Neural progenitor cell (in vitro differentiated cells): ENCODE data around the gene KIF4A. TPM values are rescaled to one million over a fixed set of nuclear protein-coding genes. Genes with fewer than 3 reads are reported as not detected.

Source experiments
- DNase-seq: peaks from one replicate; pipeline ENCODE4 v3.0.0-alpha.2; 2016; ENCODE audit warnings: low spot score
- H2AFZ ChIP-seq: fragments of 200-600 bp; sonication (generic); replicated peaks from 2 replicates; pipeline ENCODE4 v1.6.1; 2016; ENCODE audit warnings: antibody characterized with exemption
- H3F3A ChIP-seq: fragments of 200-600 bp; sonication (generic); 2 replicates; pipeline ENCODE4 v1.6.1; 2016; ENCODE audit warnings: antibody characterized with exemption, low read depth
- H3K27ac ChIP-seq: fragments of 200-600 bp; sonication (generic); 2 replicates; pipeline ENCODE4 v1.5.1; 2016; ENCODE audit warnings: mild to moderate bottlenecking
- H3K27me3 ChIP-seq: fragments of 200-600 bp; sonication (generic); 2 replicates; pipeline ENCODE4 v1.6.1; 2016; ENCODE audit warnings: mild to moderate bottlenecking, moderate library complexity
- H3K36me3 ChIP-seq: fragments of 200-600 bp; sonication (generic); 2 replicates; pipeline ENCODE4 v1.5.1; 2016
- H3K4me1 ChIP-seq: fragments of 200-600 bp; sonication (generic); 2 replicates; pipeline ENCODE4 v1.6.1; 2016; ENCODE audit warnings: mixed run types
- H3K4me2 ChIP-seq: fragments of 200-600 bp; sonication (generic); 2 replicates; pipeline ENCODE4 v1.6.1; 2016
- H3K4me3 ChIP-seq: fragments of 200-600 bp; sonication (generic); 2 replicates; pipeline ENCODE4 v1.5.1; 2016
- H3K79me2 ChIP-seq: fragments of 200-600 bp; sonication (generic); 2 replicates; pipeline ENCODE4 v1.6.1; 2016; ENCODE audit warnings: low read depth
- H3K9ac ChIP-seq: fragments of 200-600 bp; sonication (generic); 2 replicates; pipeline ENCODE4 v1.6.1; 2016
- H3K9me3 ChIP-seq: fragments of 200-600 bp; sonication (generic); 2 replicates; pipeline ENCODE4 v1.5.1; 2016; ENCODE audit warnings: low read depth
- H4K20me1 ChIP-seq: fragments of 200-600 bp; sonication (generic); 2 replicates; pipeline ENCODE4 v1.6.1; 2016; ENCODE audit warnings: low read depth
- H3K27ac Mint-ChIP-seq: 3 replicates; pipeline ENCODE4 v1.8.0; 2021; ENCODE audit warnings: mixed read lengths
- H3K27me3 Mint-ChIP-seq: 2 replicates; pipeline ENCODE4 v1.8.0; 2022; ENCODE audit warnings: low read depth, mild to moderate bottlenecking, inconsistent platforms, moderate library complexity, mixed read lengths; ENCODE audit not compliant: insufficient read depth
- H3K36me3 Mint-ChIP-seq: 3 replicates; pipeline ENCODE4 v1.8.0; 2021; ENCODE audit warnings: mixed read lengths
- H3K4me1 Mint-ChIP-seq: 3 replicates; pipeline ENCODE4 v1.8.0; 2021; ENCODE audit warnings: mixed read lengths
- H3K4me3 Mint-ChIP-seq: 3 replicates; pipeline ENCODE4 v1.8.0; 2021; ENCODE audit warnings: mild to moderate bottlenecking, moderate library complexity, mixed read lengths
- H3K9me3 Mint-ChIP-seq: 3 replicates; pipeline ENCODE4 v1.8.0; 2020; ENCODE audit warnings: mixed read lengths
- CTCF ChIP-seq: fragments of 200-600 bp; sonication (generic); IDR thresholded peaks from 2 replicates; pipeline ENCODE4 v1.5.1; 2017; ENCODE audit warnings: antibody characterized with exemption, mild to moderate bottlenecking
- EZH2 ChIP-seq: fragments of 200-600 bp; sonication (generic); IDR thresholded peaks from 2 replicates; pipeline ENCODE4 v1.6.1; 2017; ENCODE audit warnings: antibody characterized with exemption, mild to moderate bottlenecking, moderate library complexity
- EZH2phosphoT487 ChIP-seq: fragments of 200-600 bp; sonication (generic); IDR thresholded peaks from 2 replicates; pipeline ENCODE4 v1.6.1; 2017; ENCODE audit warnings: antibody characterized with exemption
- total RNA-seq: library from RNA; depleted of rRNA; stranded (reverse); fragments of >200 nt; gene quantifications from 2 replicates; pipeline ENCODE4 v1.2.3, GENCODE V29; 2015; ENCODE audit warnings: low replicate concordance

KIF4A gene
- total RNA-seq, 1 donor from 2014 or later, result 77.6 TPM

- Mint-ChIP-seq H3K27me3 (peaks cover 3% of the 10 kb centered on the region), H3K27ac (no peak overlapping the region), H3K36me3 (no peaks in the 10 kb centered on the region), H3K4me1 (no peaks in the 10 kb centered on the region), H3K4me3 (no peak overlapping the region), H3K9me3 (no peaks in the 10 kb centered on the region)
- Histone ChIP-seq H4K20me1 (no peaks in the 10 kb centered on the region), H3K36me3 (no peaks in the 10 kb centered on the region), H3K4me3 (no peak overlapping the region), H3F3A (no peaks in the 10 kb centered on the region), H3K27me3 (no peaks in the 10 kb centered on the region), H3K27ac (no peak overlapping the region), H3K79me2 (no peaks in the 10 kb centered on the region), H3K9ac (no peak overlapping the region), H2AFZ (no peak overlapping the region), H3K9me3 (peaks cover 14% of the 10 kb centered on the region), H3K4me1 (no peaks in the 10 kb centered on the region), H3K4me2 (no peak overlapping the region)
- TF ChIP-seq CTCF, result no peak
- TF ChIP-seq EZH2, result no peak
- TF ChIP-seq EZH2phosphoT487, result no peak
- DNase-seq, result no peak
Observed at GRCh38 chrX:70253377-70254062, 36.4 kb upstream of the KIF4A start.

DNA sequence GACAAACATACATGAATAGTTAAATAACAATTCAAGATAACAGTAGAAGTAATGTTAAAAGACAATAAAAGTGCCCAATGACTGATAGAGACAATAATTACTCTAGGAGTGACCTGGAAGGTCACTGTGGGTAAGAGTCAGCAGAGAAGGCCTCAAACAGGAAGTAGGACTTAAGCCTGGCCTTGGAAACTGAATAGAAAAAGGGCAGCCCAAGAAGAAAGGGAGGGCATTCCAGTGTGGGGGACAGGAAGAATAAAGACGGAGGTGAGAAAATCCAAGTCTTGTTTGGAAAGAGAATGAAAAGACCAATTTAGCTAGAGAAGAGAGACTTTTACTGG lies 35.9 kb upstream of the KIF4A start:
- H3K9me3 ChIP-seq, result peaks cover 14% of the 10 kb centered on the region
- no peak overlapping the region for H3K27ac ChIP-seq
- H3K4me2 ChIP-seq, result no peak overlapping the region
- Mint-ChIP-seq H3K4me1 (no peaks in the 10 kb centered on the region), H3K36me3 (no peaks in the 10 kb centered on the region), H3K9me3 (no peaks in the 10 kb centered on the region), H3K27ac (no peak overlapping the region), H3K27me3 (peaks cover 5% of the 10 kb centered on the region), H3K4me3 (no peak overlapping the region)
- H3K79me2 ChIP-seq, result no peaks in the 10 kb centered on the region
- DNase-seq, result no peak
- no peak overlapping the region for H3K4me3 ChIP-seq
- no peaks in the 10 kb centered on the region for H3K27me3 ChIP-seq
- no peaks in the 10 kb centered on the region for H3F3A ChIP-seq
- H3K36me3 ChIP-seq, result no peaks in the 10 kb centered on the region
- H4K20me1 ChIP-seq, result no peaks in the 10 kb centered on the region
- no peaks in the 10 kb centered on the region for H3K4me1 ChIP-seq
- H2AFZ ChIP-seq, result no peak overlapping the region
- no peak overlapping the region for H3K9ac ChIP-seq
- TF ChIP-seq CTCF (no peak), EZH2 (no peak), EZH2phosphoT487 (no peak)

DNA sequence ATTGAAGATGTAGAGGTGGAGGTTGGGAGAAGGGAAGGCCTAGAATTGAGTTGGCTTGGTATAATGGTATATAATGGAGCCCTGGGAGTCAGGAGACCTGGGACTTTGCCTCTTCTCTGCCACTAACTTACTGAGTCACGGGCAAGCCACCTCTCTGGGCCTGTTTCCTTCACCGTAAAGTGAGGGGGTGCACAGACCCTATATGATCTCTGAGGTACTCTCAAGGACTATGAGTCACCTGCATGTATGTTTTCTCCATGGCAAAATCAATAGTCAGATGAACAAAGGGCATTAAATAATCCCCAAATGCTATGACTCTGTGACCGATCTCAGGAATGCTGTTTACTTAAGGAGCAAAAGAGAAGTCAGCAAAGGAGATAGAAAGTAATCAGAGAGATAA lies 35.0 kb upstream of the KIF4A start:
- H3K9me3 Mint-ChIP-seq, result no peaks in the 10 kb centered on the region
- no peaks in the 10 kb centered on the region for H4K20me1 ChIP-seq
- no peaks in the 10 kb centered on the region for H3K27me3 ChIP-seq
- H3K27ac ChIP-seq, result no peak overlapping the region
- no peak overlapping the region for H3K4me2 ChIP-seq
- no peak for TF ChIP-seq CTCF
- no peak for TF ChIP-seq EZH2
- TF ChIP-seq EZH2phosphoT487, result no peak
- H3K9ac ChIP-seq, result no peak overlapping the region
- peaks cover 12% of the 10 kb centered on the region for H3K9me3 ChIP-seq
- peaks cover 5% of the 10 kb centered on the region for H3K27me3 Mint-ChIP-seq
- no peak overlapping the region for H3K4me3 ChIP-seq
- no peak overlapping the region for H3K27ac Mint-ChIP-seq
- H3K36me3 ChIP-seq, result no peaks in the 10 kb centered on the region
- no peaks in the 10 kb centered on the region for H3F3A ChIP-seq
- H3K4me1 Mint-ChIP-seq, result no peaks in the 10 kb centered on the region
- no peaks in the 10 kb centered on the region for H3K4me1 ChIP-seq
- no peak overlapping the region for H2AFZ ChIP-seq
- H3K4me3 Mint-ChIP-seq, result no peak overlapping the region
- H3K79me2 ChIP-seq, result no peaks in the 10 kb centered on the region
- DNase-seq, result no peak
- no peaks in the 10 kb centered on the region for H3K36me3 Mint-ChIP-seq
